ENCODE data around the gene MAGOH. TPM values are rescaled to one million over a fixed set of nuclear protein-coding genes. Genes with fewer than 3 reads are reported as not detected.

MAGOH gene
- total and polyA plus RNA-seq, 2 experiments from 2014 or later: 21.9 to 34.3 TPM

DNA sequence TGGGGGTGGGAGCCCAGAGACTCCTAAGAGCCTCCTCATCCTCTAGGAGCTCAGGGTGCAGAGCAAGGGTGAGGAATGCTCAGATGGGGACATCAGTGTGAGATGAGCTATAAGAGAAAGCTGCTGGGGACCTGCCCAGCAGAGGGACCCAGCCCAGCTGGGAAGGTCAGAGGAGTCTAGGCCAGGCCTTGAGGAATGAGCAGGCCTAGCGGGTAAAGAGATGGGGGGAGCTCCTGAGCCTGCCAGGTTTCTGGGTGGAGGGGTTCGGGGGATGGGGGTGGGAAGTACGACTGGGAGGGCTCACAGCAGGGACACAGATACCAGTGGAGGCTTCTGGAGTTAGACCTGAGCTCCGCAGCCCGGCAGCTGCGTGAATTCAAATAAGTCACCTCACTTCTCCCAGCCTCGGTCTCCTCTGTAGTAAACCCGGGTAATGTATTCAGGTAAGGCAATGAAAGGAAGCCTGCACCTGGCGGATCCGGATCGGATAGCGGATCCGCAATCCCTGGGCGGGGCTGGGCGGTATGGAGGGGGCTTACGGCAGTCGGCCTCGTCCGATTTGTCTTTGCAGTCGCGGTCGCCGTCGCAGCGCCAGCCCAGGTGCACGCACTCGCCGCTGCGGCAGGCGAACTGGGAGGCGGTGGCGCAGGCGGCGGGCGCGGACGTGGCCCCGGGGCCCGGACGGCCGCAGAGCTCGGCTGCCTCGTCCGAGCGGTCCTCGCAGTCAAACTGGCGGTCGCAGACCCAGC, 38.0 kb upstream of the MAGOH start:
- in situ Hi-C loops (cut with MboI): loop anchor here (5.0 kb wide), 1 partner anchor 116 kb away; no protein-coding TSS in a partner anchor

GRCh38 chr1:53275566-53275965, 37.2 kb upstream of the MAGOH start:
- TF ChIP-seq EZH2 (IDR thresholded peaks at IDR 0.05; ENCODE audit: insufficient read depth, poor library complexity, severe bottlenecking) (no peak), EZH2phosphoT487 (IDR thresholded peaks at IDR 0.05; ENCODE audit: insufficient read depth, low read depth) (no peak)
- H3K36me3 ChIP-seq (ENCODE audit: low read depth): no peaks in the 10 kb centered on the region
- no peaks in the 10 kb centered on the region for H4K20me1 ChIP-seq (ENCODE audit: insufficient read depth)
- no peak for DNase-seq
- H3K9me3 ChIP-seq (ENCODE audit: low read depth): no peaks in the 10 kb centered on the region
- in situ Hi-C loops (cut with MboI): loop anchor here (5.0 kb wide), 1 partner anchor 117 kb away; no protein-coding TSS in a partner anchor
- no peak overlapping the region for H2AFZ ChIP-seq
- 85 to 86% methylated on average over 1 to 3 of the region's 3 CpGs for WGBS, 2 experiments (ENCODE audit: low coverage in 1 of 2, low lambda C conversion rate in 2 of 2, missing lambda C conversion rate in 2 of 2)
- no peak overlapping the region for H3K4me3 ChIP-seq
- no peak overlapping the region for H3K9ac ChIP-seq
- H3K79me2 ChIP-seq (ENCODE audit: insufficient read depth): no peaks in the 10 kb centered on the region
- no peaks in the 10 kb centered on the region for H3F3A ChIP-seq (ENCODE audit: insufficient read depth)
- no peak overlapping the region for H3K4me2 ChIP-seq (ENCODE audit: unreplicated experiment)
- H3K9me2 ChIP-seq (ENCODE audit: insufficient read depth): no peaks in the 10 kb centered on the region
- H3K27ac ChIP-seq: no peak overlapping the region
- no peaks in the 10 kb centered on the region for H3K27me3 ChIP-seq (replicated peaks; ENCODE audit: insufficient read depth)
- H3K4me1 ChIP-seq (ENCODE audit: insufficient read depth): no peaks in the 10 kb centered on the region

More for the DNA sequence above, 38.0 kb upstream of the MAGOH start:
- H4K20me1 ChIP-seq (ENCODE audit: insufficient read depth): no peaks in the 10 kb centered on the region
- WGBS, 2 experiments (ENCODE audit: low coverage in 1 of 2, low lambda C conversion rate in 2 of 2, missing lambda C conversion rate in 2 of 2): 97% methylated on average over 37 to 48 of the region's 48 CpGs
- H3K27ac ChIP-seq: no peak overlapping the region
- no peak overlapping the region for H2AFZ ChIP-seq
- H3K4me2 ChIP-seq (ENCODE audit: unreplicated experiment): no peak overlapping the region
- H3K27me3 ChIP-seq (replicated peaks; ENCODE audit: insufficient read depth): no peaks in the 10 kb centered on the region
- H3K79me2 ChIP-seq (ENCODE audit: insufficient read depth): no peaks in the 10 kb centered on the region
- H3K4me1 ChIP-seq (ENCODE audit: insufficient read depth): no peaks in the 10 kb centered on the region
- no peaks in the 10 kb centered on the region for H3K9me3 ChIP-seq (ENCODE audit: low read depth)
- TF ChIP-seq EZH2phosphoT487 (IDR thresholded peaks at IDR 0.05; ENCODE audit: insufficient read depth, low read depth): no peak
- TF ChIP-seq EZH2 (IDR thresholded peaks at IDR 0.05; ENCODE audit: insufficient read depth, poor library complexity, severe bottlenecking): no peak
- DNase-seq: no peak
- H3F3A ChIP-seq (ENCODE audit: insufficient read depth): no peaks in the 10 kb centered on the region
- no peak overlapping the region for H3K9ac ChIP-seq
- no peak overlapping the region for H3K4me3 ChIP-seq
- no peaks in the 10 kb centered on the region for H3K9me2 ChIP-seq (ENCODE audit: insufficient read depth)
- no peaks in the 10 kb centered on the region for H3K36me3 ChIP-seq (ENCODE audit: low read depth)

DNA sequence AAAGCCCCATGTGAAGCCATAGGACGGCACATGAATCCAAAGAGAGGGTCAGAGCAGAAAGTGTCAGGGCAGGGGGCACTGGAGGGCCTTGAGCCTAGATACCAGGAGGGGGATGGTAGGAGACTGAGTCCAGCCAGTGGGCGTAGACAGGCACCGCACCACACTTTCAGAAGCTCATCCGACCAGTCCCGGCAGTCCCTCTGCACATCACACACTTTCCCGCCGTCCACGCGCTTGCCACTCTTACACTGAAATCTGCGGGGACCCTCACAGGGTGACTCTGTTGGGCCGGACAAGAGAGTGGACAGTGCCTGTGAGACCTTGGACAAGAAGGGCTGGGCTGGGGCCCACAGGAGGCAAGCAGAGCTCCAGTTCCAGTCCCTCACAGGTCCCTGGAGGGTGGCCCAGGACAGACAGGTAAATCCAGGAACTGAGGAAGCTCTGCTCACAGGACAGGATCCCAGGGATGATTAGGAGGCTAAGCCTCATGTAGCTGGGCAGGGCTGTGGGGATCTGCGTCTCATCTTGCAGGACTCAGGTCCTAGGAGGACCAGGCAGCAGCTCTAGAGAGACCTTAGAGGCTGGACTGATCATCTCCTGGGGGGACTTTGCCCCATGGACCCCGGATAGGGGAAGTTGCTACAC, 36.3 kb upstream of the MAGOH start:
- 94 to 97% methylated on average over 13 of the region's 13 CpGs for WGBS, 2 experiments (ENCODE audit: low coverage in 1 of 2, low lambda C conversion rate in 2 of 2, missing lambda C conversion rate in 2 of 2)

GRCh38 chr1:53274026-53274425, 35.7 kb upstream of the MAGOH start:
- Histone ChIP-seq H3K4me2 (ENCODE audit: unreplicated experiment) (no peak overlapping the region), H3K9ac (no peak overlapping the region), H3K4me3 (no peak overlapping the region), H3F3A (ENCODE audit: insufficient read depth) (no peaks in the 10 kb centered on the region), H3K9me2 (ENCODE audit: insufficient read depth) (no peaks in the 10 kb centered on the region), H2AFZ (no peak overlapping the region), H3K27me3 (replicated peaks; ENCODE audit: insufficient read depth) (no peaks in the 10 kb centered on the region), H3K4me1 (ENCODE audit: insufficient read depth) (no peaks in the 10 kb centered on the region), H4K20me1 (ENCODE audit: insufficient read depth) (no peaks in the 10 kb centered on the region), H3K36me3 (ENCODE audit: low read depth) (no peaks in the 10 kb centered on the region), H3K9me3 (ENCODE audit: low read depth) (no peaks in the 10 kb centered on the region), H3K79me2 (ENCODE audit: insufficient read depth) (no peaks in the 10 kb centered on the region), H3K27ac (no peak overlapping the region)
- DNase-seq: no peak
- TF ChIP-seq EZH2phosphoT487 (IDR thresholded peaks at IDR 0.05; ENCODE audit: insufficient read depth, low read depth): no peak
- TF ChIP-seq EZH2 (IDR thresholded peaks at IDR 0.05; ENCODE audit: insufficient read depth, poor library complexity, severe bottlenecking): no peak
- 95 to 96% methylated on average over 4 of the region's 4 CpGs for WGBS, 2 experiments (ENCODE audit: low coverage in 1 of 2, low lambda C conversion rate in 2 of 2, missing lambda C conversion rate in 2 of 2)
- in situ Hi-C loops (cut with MboI): no loop called here

More for the DNA sequence above, 36.3 kb upstream of the MAGOH start:
- no peaks in the 10 kb centered on the region for H3F3A ChIP-seq (ENCODE audit: insufficient read depth)
- no peaks in the 10 kb centered on the region for H3K9me3 ChIP-seq (ENCODE audit: low read depth)
- H3K4me1 ChIP-seq (ENCODE audit: insufficient read depth): no peaks in the 10 kb centered on the region
- no peak overlapping the region for H3K4me2 ChIP-seq (ENCODE audit: unreplicated experiment)
- TF ChIP-seq EZH2phosphoT487 (IDR thresholded peaks at IDR 0.05; ENCODE audit: insufficient read depth, low read depth) (no peak), EZH2 (IDR thresholded peaks at IDR 0.05; ENCODE audit: insufficient read depth, poor library complexity, severe bottlenecking) (no peak)
- H3K9ac ChIP-seq: no peak overlapping the region
- H2AFZ ChIP-seq: no peak overlapping the region
- no peak for DNase-seq
- no peaks in the 10 kb centered on the region for H4K20me1 ChIP-seq (ENCODE audit: insufficient read depth)
- in situ Hi-C loops (cut with MboI): loop anchor here (5.0 kb wide), 1 partner anchor 118 kb away; no protein-coding TSS in a partner anchor
- no peaks in the 10 kb centered on the region for H3K36me3 ChIP-seq (ENCODE audit: low read depth)
- no peaks in the 10 kb centered on the region for H3K79me2 ChIP-seq (ENCODE audit: insufficient read depth)
- no peaks in the 10 kb centered on the region for H3K9me2 ChIP-seq (ENCODE audit: insufficient read depth)
- H3K27ac ChIP-seq: no peak overlapping the region
- no peak overlapping the region for H3K4me3 ChIP-seq
- H3K27me3 ChIP-seq (replicated peaks; ENCODE audit: insufficient read depth): no peaks in the 10 kb centered on the region

All from GM23248 (cell line).